GM18858 (cell line): ENCODE results near the gene MEIOC.

Experiments
- ATAC-seq: cut with Tn5 transposase; IDR thresholded peaks from one replicate; pipeline ENCODE4 v1.9.1; 2021; ENCODE audit not compliant: unreplicated experiment

The MEIOC gene

GRCh38 chr17:44707755-44708400 is 51.6 kb downstream of the MEIOC start:
- ATAC-seq, result no peak

DNA sequence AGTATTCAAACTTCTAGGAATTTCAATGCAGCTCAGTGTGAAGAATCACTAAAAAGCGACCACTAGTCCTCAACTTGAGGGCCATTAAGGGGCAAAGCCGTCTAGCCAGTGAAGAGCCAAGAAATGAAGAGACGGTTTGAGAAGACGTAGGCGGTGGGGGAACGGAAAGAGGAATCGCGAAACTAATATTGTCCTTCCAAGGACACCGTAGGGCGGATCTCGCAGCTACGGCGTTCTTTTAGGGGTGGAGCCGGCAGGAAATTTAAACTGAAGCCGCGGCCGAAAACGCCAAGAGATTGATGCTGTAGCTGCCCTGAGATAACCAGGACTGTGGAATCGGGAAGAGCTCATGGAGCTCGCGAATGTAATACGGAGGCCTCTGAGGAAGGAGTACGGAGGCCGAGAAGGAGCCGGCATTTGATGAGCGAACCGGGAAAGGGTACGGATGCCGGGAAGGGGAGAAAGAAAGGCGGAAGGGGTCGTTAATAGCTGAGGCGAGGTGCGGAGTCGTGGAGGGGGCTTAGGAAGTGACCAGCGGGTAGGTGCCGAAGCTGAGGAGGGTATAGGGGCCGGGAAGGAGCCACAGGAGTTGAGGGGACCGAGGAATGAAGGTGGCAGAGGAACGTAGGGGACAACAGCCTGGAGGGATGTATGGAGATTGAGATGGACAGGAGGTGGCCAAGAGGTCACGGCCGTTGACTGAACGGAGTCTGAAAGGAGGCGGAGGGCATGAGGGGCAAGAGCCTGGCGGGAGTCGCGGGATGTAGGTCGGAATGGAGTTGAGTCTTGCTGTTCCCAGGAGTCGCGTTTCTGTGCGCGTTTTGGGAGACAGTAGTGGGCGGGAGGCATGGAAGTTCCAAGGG is 52.4 kb downstream of the MEIOC start, which contains the start of gene DBF4B:
TSS of gene DBF4B (plus strand) at position 265 of the 863 bp plus-strand sequence. CDS start at position 421, 156 bp downstream.
- no peak for ATAC-seq

DNA sequence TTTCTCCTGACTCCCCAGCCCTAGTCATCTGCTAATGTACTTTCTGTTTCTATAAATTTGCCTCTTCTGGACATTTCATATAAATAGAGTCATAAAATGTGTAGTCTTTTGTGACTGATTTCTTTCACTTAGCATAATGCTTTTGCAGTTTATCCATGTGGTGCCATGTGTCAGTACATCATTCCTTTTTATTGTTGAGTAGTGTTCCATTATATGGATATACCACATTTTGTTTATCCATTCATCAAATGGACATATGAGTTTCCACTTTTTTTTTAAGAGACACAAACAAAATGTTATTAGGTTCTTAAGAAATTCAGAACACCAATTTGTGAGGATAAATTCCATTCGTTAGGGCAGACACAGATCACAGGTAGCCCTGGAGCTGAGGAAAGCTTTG is 63.2 kb downstream of the MEIOC start:
- ATAC-seq, result no peak

GRCh38 chr17:44722254-44722653 is 66.0 kb downstream of the MEIOC start:
- ATAC-seq, result no peak
